Epithelial cell of esophagus (primary cell): ENCODE measurements around the gene VPS50.

ENCODE experiments used
- DNase-seq: peaks from one replicate; pipeline ENCODE4 v3.0.0; 2010; ENCODE audit warnings: low read depth
- H3K4me3 ChIP-seq: 2 replicates; pipeline ENCODE4 v1.5.1; 2011; ENCODE audit warnings: mild to moderate bottlenecking, low read length, control low read depth
- TF ChIP-seq, protein P1 (sequence below): IDR thresholded peaks from 2 replicates; pipeline ENCODE4 v1.5.1; 2011; ENCODE audit warnings: low read depth, mild to moderate bottlenecking, low read length, control low read depth, inconsistent platforms; ENCODE audit not compliant: insufficient read depth; ENCODE audit errors: missing control alignments

The VPS50 gene

DNA sequence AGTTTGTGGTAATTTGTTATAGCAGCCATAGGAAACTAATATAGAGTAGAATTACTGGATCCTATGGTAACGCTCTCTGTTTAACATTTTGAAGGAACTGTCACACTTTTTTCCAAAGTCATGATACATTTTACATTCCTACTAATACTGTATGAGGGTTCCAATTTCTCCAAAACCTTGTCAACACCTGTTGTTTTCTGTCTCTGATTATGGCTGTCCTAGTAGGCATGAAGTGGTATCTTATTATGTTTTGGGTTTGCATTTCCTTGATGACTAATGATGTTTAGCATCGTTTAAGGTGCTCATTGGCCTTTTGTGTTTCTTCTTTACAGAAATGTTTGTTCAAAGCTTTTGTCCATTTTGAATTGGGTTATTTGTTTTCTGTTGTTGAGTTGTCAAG, 69.6 kb downstream of the VPS50 start:
- TF ChIP-seq, protein P1, sequence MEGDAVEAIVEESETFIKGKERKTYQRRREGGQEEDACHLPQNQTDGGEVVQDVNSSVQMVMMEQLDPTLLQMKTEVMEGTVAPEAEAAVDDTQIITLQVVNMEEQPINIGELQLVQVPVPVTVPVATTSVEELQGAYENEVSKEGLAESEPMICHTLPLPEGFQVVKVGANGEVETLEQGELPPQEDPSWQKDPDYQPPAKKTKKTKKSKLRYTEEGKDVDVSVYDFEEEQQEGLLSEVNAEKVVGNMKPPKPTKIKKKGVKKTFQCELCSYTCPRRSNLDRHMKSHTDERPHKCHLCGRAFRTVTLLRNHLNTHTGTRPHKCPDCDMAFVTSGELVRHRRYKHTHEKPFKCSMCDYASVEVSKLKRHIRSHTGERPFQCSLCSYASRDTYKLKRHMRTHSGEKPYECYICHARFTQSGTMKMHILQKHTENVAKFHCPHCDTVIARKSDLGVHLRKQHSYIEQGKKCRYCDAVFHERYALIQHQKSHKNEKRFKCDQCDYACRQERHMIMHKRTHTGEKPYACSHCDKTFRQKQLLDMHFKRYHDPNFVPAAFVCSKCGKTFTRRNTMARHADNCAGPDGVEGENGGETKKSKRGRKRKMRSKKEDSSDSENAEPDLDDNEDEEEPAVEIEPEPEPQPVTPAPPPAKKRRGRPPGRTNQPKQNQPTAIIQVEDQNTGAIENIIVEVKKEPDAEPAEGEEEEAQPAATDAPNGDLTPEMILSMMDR, result no peak
- no peak for DNase-seq
- H3K4me3 ChIP-seq, result no peak overlapping the region

DNA sequence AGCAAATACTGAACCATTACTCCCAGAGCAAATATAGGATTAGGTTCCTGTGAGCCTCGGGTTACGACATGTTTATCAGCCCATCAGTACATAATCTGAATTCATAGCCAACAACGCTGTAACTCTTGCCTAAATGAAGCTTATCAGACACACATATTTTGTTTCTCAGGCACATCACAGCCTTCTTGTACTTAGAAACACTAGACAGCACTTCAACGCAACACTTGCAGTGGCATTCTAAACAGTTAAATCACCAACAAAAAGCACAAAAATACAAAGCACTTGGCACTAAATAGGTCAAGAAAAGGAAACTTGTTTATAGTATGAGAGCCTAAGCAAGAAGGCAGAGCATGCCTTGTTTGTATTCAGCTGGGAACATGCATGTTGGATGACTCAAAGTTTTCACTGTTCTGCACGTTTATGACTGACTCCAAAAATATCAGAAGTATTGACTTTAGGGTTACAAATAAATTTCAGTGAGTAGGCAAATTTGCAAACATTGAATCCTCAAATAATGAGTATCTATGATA, 75.0 kb downstream of the VPS50 start:
- peak; percentile 79 for DNase-seq
- H3K4me3 ChIP-seq, result no peak overlapping the region
- TF ChIP-seq, protein P1, result no peak

DNA sequence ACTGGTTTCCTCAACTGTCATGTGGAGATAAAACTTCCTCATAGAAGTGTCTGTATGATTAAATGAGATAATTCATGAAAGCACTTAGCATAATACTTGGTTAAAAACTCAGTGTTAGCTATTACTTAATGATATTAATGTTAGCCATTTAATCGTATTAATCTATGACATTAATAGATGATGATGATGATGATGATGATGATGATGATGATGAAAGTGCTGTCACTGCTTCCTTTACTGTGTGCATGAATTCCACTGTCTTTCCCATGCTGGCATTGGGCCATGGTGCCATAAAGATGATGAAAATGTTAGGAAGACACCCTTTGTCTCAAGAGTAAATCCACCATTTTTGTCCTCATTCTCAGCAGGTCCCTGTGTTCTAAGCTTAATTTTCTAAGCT, 75.8 kb downstream of the VPS50 start:
- no peak overlapping the region for H3K4me3 ChIP-seq
- no peak for DNase-seq
- TF ChIP-seq, protein P1, result no peak

DNA sequence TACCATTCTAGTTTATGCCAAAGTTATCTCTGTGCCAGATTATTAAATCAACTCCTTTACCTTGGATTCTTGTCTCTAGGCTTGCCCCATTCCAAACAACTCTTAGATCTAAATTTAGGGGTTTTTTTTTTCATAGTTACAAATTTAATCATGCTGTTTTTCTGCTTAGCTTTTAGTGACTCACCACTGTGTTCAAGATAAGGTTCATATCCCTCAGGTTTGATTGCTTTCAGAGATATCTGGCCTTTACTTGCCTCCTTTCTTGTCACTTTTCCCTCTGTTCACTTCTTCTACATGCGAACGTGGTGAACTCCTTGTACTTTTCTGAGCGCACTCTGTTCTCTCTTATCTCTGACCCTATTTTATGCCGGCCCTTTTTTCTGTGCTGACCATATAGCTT, 78.2 kb downstream of the VPS50 start:
- no peak overlapping the region for H3K4me3 ChIP-seq
- TF ChIP-seq, protein P1, result no peak
- no peak for DNase-seq

DNA sequence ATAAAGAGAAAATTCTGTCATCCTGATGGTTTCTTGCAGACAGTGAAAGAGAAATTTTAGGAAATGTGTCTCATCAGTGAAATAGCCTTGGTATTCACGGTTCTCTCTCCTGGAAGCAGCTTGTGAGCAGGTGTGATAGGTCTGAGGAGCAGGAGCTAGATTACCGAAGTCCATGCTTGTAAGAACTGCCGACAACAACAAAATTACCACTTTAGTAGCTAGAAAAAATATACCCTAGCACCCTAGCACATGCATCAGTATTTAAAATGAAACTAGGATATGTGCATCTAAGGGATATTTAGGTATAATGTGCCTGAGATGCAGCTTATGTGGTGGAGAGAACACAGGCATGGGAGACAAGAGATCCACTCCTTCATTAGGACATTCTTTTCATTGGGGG, 82.3 kb downstream of the VPS50 start:
- TF ChIP-seq, protein P1, result no peak
- H3K4me3 ChIP-seq, result no peak overlapping the region
- DNase-seq, result no peak

DNA sequence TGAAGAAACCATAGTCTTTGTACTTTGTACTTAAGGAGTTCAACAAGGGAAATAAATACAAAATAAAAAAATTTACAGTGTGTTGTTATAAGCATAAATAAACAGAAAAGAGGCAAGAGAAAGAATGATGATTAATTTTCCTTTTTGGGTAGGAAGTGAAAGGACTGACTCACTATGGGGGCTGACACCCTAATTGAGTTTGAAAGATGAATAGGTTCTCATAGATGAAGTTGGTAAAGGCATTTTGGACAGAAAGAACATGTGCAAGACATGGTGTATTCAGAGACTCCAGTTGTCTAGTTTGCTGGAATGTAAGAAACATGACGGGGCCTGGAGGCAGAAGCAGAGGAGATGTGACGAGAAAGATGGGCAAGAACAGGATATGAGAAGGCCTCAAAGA, 83.7 kb downstream of the VPS50 start:
- TF ChIP-seq, protein P1, result no peak
- no peak overlapping the region for H3K4me3 ChIP-seq
- DNase-seq, result no peak

DNA sequence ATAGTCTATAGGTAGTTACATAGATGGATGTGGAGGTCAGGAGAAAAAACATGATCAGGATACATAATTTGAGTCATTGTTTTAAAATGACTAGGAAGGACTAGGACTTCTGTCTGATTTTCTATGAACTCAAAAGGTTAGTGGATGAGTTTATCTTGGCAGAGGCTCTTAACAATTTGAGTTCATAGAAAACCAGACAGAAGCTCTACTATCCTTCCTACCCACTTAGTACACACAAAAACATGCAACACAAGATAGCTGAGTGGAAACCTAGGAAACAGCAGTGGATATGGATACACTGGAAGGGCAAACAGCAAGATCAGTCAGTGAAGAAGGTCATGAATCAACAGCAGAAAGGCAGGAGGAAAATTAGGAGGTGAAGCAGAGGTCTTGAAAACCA, 84.6 kb downstream of the VPS50 start:
- no peak overlapping the region for H3K4me3 ChIP-seq
- TF ChIP-seq, protein P1, result no peak
- no peak for DNase-seq
